ENCODE data around the gene SVOPL.
A peak's percentile ranks its signal among the peaks of the same experiment; 100 is the strongest.
"Not testable (repeated sequence)": the region's sequence is repeated elsewhere in the genome, so short reads cannot be mapped to it uniquely, and the experiment has no call there.

The SVOPL gene, protein sequence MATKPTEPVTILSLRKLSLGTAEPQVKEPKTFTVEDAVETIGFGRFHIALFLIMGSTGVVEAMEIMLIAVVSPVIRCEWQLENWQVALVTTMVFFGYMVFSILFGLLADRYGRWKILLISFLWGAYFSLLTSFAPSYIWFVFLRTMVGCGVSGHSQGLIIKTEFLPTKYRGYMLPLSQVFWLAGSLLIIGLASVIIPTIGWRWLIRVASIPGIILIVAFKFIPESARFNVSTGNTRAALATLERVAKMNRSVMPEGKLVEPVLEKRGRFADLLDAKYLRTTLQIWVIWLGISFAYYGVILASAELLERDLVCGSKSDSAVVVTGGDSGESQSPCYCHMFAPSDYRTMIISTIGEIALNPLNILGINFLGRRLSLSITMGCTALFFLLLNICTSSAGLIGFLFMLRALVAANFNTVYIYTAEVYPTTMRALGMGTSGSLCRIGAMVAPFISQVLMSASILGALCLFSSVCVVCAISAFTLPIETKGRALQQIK

DNA sequence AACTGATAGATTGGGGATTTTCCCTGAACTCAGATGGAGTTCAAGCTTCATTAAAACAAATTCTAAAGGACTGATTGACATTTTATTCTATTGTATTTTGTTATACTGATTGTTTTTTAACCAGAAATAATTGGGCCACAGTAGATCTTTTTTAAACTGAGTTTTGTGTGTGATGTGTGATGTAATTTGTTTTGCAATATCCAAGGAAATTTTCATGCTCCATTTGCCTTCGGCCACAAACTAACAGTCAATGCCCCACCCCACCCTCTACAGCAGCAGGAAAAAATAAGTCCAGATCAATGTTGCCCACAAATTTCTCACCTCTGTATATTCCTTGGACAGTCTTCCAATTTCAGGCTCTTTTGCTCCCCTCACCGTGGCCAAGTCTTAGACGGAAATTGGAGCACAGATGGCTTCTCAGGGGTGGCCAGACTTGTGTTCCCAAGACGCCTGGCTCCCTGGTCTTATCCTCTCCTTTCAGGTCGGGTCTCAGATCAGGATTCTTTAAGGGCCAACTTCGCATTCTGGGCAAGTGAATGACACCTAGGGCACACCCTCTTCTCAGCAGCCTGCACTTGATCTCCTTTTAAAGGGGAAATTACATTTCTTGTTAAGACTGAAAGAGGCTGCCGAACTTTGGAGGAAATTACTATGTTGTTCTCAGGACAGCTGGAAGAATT lies at the start of gene SVOPL:
TSS of gene SVOPL (minus strand) at position 506 of the 680 bp plus-strand sequence. CDS start 22,317 bp downstream, outside the sequence.
- no peak for DNase-seq (ENCODE audit: low spot score)

DNA sequence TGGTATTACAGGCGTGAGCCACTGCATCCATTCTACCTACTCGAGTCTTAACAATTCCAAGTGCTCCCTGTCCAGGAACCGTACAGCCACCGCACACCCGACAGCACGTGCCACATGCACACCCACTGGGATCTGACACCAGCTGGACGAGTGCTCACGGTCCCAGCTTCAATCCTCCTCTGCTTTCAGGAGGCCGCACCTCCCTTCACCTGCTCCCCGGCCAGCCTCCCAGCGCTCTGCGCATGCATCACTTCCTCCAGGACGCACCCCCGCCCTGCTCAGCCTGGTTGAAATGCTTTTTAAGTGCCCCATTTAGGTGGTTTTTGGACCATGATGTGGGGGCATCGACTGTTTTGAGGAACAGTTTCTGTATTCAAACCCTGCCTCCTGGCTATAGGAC lies 49.3 kb upstream of the SVOPL start:
- no peak for DNase-seq (ENCODE audit: low spot score)

DNA sequence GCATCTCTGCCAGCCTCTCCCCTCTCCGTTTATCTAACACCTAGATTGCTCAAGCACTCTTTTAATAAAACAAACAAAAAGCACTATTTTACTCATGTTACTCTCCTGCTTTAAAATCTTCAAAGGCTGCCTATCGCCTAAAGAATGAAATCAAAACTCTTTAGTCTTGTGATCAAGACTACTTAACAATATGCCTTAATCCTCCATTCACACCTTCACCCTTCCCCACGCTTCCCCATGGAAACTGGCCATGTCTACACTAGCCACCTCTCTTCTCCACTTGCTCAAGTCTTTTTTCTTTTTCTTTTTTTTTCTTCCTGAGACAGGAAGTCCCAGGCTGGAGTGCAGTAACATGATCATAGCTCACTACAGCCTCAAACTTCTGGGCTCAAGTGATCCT lies 48.8 kb upstream of the SVOPL start:
- no peak for DNase-seq (ENCODE audit: low spot score)

DNA sequence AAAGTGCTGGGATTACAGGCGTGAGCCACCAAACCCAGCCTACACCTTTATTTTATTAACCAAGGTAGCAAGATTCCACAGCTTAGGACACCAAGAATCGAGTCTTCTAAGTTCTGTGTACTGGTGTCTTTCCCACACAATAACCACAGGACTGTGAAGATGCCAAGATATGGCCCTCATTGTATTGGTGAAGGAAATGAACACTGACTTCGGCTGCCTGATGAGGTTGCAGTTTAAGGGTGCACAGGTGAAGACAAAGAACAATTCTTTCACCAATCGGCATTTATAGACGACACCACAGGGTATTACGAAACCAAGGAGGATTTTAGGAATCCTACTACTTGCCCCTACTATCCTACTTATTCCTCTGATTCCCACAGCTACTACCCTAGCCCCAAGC lies 47.5 kb upstream of the SVOPL start:
- no peak for DNase-seq (ENCODE audit: low spot score)

DNA sequence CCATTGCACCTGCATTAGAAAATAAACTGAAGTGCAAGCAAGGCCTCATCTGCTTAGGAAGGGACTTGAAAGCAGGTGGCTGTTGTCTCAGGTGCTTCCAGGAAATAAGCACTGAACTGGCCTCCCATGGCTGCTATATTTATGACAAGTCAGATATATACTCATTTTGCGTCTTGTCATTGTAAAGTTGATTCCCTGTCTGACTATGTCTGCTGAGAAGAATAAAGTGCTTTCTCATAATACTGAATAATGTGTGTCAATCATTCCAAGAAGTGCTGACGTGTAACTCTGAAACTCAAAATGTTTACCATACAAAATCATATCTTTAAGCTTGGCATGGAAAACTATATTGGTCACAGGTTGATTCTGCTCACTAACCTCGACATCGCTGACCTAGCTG lies 44.9 kb upstream of the SVOPL start:
- DNase-seq (ENCODE audit: low spot score) = no peak

DNA sequence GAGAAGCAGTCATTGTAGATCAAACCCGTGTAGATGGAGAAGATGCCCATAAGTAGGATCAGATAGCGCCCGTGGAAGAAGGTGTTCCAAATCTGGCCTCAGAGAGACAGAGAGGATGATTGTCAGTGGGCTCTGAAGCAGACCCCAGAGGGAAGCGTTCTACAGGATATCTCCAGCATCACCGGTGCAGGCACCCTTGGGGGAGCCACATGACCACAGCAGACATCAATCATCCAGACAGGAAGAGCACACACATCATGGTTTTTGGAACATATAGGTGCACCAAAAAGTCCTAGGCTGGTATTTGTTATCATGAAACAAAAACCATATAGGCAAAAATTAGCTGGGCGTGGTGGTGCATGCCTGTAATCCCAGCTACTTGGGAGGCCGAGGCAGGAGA lies 44.0 kb upstream of the SVOPL start:
- no peak for DNase-seq (ENCODE audit: low spot score)

DNA sequence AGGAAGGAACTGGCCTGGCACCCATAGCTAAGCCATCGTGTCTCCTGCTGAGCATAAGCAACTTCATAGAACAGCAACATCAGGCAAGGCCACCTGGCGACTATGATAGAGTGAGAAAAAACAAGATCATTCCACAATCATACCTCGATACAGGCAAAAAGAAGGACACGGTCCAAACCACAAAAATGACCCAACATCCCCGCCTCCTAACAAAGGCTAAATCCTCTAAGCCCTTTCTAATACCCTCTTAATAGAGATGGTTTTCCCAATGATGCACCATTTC lies 40.2 kb upstream of the SVOPL start:
- no peak for DNase-seq (ENCODE audit: low spot score)

DNA sequence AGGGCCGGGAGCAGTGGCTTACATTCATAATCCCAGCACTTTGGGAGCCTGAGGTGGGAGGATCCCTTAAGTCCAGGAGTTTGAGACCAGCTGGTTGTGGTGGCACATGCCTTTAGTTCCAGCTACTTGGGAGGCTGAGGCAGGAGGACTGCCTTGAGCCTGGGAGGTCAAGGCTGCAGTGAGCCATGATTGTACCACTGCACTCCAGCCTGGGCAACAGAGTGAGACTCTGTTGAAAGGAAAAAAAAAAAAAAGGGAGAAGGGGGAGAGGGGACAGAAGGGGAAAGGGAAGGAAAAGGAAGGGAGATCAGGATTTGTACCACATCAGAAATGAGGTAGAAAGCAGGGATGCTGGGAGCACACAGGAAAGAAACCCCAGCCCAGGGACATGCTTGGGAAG lies 38.7 kb upstream of the SVOPL start:
- DNase-seq (ENCODE audit: low spot score) = no peak

DNA sequence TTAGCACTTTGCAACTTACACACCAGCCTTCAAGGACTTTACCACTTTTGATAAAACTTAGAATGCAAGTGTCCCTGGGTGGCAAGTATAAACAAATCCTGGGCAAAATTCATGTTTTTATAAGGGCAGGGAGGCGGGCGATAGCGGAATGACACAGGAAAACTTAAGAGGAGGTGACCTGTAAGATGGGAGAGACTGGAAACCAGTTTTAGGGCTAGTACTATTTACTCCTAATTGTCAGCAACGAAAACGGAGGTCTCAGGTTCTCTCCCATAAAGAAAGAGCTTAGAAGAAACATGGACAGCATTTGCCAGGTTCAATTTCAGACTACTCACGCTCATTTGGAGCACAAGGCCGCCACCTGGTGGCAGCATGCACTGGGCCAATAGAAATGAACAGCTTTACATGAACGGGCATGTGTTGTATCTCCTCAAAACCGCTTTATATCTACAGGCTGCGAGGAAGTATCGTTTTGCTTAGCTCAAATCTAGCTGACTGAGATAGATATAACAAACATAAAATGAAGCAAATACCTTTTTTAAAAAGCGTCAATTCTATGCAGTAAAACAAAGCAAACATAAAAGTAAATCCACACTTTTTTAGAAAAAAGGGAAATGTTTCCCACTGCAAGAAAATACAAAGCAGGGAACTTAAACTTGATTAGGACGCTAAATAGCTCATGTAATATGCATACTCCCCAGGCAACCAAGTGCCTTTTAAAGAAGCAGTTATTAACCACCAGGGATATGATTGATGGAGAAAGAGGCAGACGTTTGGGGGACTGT lies 37.6 kb upstream of the SVOPL start:
- DNase-seq (ENCODE audit: low spot score) = peak; percentile 86

DNA sequence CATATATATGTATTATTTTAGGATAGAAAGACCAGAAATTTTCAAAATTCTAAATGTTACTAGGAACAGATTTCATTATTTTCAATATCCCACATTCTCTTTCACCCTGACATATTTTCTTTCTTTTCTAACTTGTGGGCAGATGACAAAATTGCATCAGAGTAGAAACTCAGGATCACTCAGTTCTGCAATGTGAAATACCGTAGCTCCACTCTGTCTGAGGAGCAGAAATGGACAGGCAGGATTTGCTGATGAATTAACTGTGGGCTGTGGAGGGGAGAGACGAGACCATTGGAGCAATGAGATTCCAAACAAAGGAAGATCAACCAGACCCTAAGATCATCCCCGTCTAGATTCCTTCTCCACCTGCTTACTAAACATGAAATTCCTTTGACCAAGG lies 37.0 kb upstream of the SVOPL start:
- DNase-seq (ENCODE audit: low spot score) = no peak

DNA sequence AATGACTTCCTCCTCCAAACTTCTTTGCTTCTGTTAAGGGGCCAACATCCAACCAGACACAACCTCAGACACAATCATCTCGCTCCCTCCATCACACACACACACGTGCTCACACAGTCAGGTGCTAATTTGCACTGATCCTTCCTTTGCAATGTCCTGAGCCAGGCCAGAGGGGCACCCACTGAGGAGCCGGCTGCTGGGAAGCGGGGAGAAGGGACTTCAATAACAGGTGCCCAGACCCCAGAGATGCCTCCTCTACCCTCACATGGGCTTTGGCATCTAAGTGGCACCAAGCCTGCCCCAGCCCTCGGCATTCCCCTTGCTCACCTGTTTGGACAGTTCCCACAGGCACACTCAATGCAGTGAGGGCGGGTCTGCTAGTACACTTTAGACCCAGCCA lies 34.2 kb upstream of the SVOPL start:
- DNase-seq (ENCODE audit: low spot score) = no peak

DNA sequence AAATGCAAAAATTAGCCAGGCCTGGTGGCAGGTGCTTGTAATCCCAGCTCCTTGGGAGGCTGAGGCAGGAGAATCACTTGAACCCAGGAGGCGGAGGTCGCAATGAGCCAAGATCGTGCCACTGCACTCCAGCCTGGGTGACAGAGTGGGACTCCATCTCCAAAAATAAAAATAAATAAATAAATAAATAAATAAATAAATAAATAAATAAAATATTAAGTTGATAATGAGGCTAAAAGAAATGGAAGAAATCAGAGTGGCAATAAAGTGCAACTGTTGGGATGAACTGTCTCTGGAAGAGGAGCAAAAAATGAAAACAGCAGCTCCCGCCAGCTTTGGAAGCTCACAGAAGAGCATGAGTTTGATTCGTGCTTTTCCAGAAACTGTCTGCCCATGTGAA lies 30.6 kb upstream of the SVOPL start:
- not testable (repeated sequence) for DNase-seq (ENCODE audit: low spot score)

DNA sequence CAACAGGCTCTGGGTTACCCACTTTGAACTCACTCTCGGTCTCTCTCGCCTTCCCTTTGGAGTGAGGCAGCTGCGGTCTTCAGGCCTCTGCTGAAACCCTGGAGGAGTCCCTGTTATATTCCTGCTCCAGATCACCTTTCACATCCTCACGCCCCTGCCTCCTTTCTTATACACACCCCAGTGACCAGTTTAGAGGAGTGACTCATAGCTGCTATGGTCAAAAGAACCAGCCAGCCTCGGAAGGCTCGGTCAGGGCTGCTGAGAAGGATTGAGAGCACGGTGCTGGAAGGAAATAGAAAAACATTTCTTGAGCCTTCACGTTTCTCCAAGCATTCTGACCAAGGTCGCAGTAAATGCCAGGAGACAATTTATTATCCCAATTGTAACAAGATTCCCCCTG lies 28.3 kb upstream of the SVOPL start:
- DNase-seq (ENCODE audit: low spot score) = no peak

DNA sequence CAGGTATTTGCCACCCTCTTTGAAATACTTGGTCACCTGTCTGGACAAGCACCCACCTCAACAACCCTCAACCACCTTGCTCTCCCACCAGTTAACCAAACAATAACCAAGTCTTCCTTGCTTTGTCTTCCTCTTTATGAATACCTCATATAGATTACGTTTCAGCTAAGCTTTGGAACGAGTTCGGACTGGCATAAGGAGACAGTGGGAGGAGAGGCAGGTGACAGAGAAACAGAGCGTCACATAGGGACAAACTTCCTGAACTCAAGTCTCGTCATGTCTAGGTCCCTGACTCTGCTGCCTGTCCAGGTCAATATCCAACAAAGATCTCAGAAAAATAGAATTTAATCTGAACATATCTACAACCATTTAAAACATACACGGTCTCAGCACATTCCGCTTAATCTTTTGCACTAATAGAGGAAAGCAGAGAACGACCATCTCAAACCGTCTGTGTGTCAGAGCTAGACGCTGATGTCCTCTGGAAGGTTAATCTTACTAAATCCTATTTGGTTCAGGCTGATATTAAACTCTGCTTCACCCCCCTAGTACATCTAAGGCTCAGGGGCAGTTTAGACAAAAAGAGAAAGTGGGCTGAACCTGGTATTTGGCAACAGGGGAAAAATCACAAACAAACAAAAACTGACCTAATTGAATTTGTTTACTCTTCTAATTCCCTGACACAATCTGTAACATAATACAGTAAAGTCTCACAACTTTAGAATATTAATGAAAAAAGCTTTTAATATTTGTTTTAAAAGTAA lies 26.4 kb upstream of the SVOPL start:
- no peak for DNase-seq (ENCODE audit: low spot score)

DNA sequence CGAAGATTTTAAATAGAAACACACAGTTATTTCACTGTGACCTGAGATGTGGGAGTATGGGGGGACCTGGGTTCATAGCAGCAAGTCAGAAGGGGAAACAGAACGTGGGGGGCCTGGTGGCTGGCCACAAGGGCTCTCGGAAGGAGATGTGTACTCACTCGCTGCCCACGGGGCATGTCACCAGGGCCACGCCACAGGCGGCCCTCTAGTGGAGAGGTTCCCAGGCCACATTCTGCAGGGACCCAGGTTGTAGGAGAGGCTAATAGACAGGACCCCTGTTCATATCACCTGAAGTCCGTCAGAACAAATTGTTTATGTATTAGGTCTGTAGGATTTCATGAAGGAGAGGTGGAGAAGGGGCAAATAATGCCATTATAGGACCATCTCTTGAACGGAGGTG lies 25.1 kb upstream of the SVOPL start:
- DNase-seq (ENCODE audit: low spot score) = no peak

DNA sequence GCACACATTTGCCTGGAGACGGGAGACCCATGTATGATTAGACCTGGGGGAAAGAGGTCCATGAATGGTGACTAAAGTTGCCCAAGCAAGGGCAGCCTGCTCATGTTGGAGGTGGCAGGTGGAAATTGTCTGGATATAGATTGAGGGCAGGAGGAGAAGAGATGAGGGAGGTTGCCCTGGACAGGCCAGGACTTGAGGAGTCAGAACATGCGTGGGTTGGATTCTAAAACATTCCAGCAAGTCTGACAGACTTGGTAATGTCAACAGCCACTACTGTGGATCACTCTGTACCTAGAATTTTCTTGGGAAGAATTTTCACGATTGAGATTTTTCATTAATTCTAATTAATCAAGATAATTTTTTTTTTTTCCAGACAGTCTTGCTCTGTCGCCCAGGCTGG lies 19.1 kb upstream of the SVOPL start:
- DNase-seq (ENCODE audit: low spot score) = no peak

DNA sequence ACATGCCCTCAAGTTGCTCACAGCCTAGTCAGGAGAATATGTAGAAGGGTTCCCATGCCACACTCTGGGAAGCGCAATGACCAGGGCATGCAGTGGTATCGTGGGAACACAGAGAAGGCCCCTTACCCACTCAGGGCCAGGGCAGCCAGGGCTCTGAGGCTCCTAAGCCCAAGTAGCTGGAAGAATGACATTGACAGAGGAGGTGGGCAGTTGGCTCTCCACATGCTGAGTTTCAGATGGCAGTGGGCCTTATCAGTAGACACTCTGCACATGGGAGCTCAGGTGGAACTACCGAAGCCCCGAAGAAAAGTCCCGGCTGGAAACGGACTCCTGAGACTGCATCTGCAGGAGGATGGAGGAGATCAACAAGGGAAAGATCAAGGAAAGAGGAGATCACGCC lies 15.7 kb upstream of the SVOPL start:
- no peak for DNase-seq (ENCODE audit: low spot score)

DNA sequence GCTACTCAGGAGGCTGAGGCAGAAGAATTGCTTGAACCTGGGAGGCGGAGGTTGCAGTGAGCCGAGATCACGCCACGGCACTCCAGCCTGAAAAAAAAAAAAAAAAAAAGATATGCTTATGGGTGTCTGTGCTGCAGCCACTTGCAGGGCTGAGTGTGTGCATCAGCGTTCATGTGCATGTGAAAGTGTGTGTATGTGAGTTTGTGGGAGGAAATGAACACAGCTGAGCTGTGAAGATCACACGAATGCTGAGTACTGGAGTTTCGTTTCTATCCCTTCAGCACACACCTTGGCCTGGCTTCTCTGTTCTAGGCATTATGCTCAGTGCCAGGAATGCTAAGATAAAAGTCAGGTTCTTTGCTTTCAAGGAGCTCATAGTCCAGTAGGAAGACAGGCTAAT lies 12.0 kb upstream of the SVOPL start:
- no peak for DNase-seq (ENCODE audit: low spot score)

DNA sequence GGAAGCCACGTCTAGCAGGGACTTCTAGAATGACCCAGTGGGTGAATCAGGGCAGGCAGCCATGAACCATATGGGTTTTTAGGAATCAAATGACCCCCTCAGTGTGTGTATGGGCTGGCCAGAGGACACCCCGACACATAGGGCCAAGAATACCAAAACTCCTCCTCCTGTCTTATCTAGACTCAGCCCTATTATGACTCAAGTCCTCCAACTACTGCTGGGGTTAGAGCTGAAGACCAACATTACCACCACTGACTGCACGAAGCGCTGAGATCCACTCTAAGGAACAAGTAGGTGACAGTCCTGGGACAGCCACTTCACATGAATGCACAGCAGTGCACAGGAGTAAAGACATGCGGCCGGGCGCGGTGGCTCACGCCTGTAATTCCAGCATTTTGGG lies 11.5 kb upstream of the SVOPL start:
- DNase-seq (ENCODE audit: low spot score) = no peak

DNA sequence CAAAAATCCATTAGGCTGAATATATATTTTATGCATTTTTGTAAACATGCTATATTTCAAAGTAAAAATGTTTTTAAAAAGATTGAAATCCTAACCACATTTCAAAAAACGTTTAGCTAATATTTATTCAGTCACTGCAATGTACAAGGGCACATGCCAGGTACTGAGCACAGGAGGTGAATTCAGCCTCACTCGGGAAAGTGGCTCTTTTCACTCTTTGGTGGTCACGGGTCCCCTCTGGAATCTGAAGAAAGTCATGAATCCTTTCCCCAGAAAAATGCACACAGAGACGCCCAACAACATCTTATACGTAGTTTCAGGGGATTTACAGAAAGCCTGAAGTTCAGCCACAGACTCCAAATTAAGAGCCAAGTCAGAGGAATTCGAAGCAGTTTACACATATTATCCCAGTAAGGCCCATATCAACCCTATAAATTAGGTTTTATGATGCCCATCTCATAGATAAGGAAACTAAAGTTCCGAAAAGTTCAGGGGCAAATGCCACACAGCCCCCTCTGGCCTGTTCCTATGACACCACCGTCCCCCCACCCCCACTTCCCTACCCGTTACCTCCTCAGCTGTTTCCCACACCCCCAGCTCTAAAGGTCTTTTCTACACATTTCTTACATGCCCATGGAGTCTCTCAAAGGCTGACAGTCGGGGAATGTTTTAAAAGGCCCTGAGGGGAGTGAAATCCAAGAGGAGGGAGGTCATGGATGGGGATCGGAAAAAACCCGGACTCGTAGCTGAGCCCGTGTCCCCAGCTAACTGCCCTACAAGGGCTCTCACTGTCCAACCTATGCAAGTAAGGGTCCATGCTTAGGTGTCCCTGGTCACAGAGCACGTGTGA lies 9.6 kb upstream of the SVOPL start:
- DNase-seq (ENCODE audit: low spot score) = no peak

DNA sequence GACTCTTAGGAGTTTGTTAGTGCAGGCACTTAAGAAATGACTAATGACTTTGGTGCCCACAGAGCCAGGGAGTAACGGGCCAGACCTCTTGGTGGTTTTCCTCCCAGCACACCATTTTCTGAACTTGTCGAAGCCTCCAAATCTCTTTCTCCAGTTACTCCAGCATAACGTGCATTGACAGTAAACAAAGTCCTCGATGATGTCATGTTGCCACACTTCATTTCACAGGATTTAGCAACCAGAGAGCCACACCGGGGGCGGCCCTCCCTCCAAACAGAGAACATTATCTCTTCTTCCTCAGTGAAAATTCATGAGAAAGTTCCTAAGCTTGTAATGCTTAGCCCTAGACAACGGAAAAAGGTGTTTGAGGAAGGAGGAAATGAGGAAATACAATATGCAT lies 4.0 kb upstream of the SVOPL start:
- DNase-seq (ENCODE audit: low spot score) = no peak
